GM23338 (cell line): ENCODE measurements around the gene PTPN6.

Experiments
- CREB1 ChIP-seq: fragments of 250-450 bp; sonication (Bioruptor Pico); IDR thresholded peaks from 2 replicates; pipeline ENCODE4 v1.5.0; 2020; ENCODE audit warnings: low read depth, mild to moderate bottlenecking, moderate library complexity
- EZH2 ChIP-seq: fragments of 200-600 bp; sonication (generic); IDR thresholded peaks from one replicate; pipeline ENCODE4 v1.8.0; 2017; ENCODE audit warnings: antibody characterized with exemption, mild to moderate bottlenecking, low read depth; ENCODE audit not compliant: unreplicated experiment
- TF ChIP-seq, protein P1 (sequence below), 2 experiments: fragments of 200-600 bp in 1 of 2; sonication (generic) in 1 of 2; conservative IDR thresholded peaks; 2 replicates each; pipeline versions ENCODE4 v1.5.1 to v1.6.1; 2016 to 2017; ENCODE audit warnings: antibody characterized with exemption in 2 of 2, low read depth in 2 of 2, mild to moderate bottlenecking in 2 of 2, moderate library complexity in 1 of 2

DNA sequence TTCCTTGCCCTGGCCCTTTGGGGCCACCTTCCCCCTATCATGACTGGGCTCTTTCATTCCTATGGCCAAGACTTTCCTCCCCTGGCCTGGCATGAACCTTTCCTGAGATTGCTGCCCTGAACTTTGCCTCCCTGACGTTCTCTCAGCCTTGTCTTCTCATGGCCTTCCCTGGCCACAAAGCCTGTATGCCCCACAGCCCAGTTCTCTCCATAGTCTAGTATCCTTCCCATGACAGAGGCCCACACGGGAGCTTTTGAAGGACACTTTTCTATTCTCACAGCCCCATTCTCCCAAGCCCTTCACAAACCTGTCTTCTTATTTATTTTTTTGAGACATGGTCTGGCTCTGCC is 12.0 kb upstream of the PTPN6 start:
- TF ChIP-seq, protein P1, sequence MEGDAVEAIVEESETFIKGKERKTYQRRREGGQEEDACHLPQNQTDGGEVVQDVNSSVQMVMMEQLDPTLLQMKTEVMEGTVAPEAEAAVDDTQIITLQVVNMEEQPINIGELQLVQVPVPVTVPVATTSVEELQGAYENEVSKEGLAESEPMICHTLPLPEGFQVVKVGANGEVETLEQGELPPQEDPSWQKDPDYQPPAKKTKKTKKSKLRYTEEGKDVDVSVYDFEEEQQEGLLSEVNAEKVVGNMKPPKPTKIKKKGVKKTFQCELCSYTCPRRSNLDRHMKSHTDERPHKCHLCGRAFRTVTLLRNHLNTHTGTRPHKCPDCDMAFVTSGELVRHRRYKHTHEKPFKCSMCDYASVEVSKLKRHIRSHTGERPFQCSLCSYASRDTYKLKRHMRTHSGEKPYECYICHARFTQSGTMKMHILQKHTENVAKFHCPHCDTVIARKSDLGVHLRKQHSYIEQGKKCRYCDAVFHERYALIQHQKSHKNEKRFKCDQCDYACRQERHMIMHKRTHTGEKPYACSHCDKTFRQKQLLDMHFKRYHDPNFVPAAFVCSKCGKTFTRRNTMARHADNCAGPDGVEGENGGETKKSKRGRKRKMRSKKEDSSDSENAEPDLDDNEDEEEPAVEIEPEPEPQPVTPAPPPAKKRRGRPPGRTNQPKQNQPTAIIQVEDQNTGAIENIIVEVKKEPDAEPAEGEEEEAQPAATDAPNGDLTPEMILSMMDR (conservative IDR thresholded peaks at IDR 0.05; ENCODE audit: low read depth in 2 of 2) = no peak
- TF ChIP-seq CREB1 (CRISPR knock-in tag) (no peak), EZH2 (no peak)
